ENCODE data around the gene IGSF3.
"Not testable (repeated sequence)": the region's sequence is repeated elsewhere in the genome, so short reads cannot be mapped to it uniquely, and the experiment has no call there.

IGSF3 gene

DNA sequence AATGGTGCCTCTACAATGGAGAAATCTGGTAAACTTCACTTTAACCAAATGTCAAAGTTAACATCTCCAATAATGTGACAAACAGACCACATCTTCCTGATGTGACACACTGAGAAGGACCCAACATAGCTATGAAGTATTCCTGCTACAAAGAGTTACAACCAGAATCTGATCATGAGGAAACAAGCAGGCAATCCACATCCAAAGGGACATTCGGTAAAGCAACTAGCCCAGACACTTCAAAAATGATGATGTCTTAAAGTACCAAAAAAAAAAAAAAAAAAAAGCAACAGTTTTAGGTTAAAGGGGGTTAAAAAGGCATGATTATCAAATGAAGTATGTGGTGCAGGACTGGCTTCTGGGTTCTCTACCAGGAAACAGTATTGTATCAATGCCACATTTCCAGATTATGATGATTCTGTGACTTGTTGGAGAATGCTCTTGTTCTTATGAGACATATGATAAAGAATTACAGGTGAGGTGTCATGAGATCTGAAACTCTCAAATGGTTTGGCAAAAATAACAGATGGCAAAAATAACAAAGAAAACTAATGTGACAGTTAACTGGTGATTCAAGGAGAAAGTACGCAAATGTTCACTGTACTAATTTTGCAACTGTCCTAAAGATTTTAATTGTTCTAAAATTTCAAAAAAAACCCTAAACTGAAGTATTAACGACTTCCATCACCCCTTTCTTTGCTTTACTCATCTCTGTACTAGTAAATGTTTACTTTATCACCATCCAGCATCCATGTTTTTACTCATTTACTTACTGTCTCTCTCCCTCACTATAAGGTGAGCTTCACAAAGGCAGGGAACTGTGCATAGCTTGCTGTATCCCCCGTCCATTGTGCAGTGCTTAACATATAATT is 99.5 kb downstream of the IGSF3 start:
- 97% methylated on average over 2 of the region's 4 CpGs for WGBS

DNA sequence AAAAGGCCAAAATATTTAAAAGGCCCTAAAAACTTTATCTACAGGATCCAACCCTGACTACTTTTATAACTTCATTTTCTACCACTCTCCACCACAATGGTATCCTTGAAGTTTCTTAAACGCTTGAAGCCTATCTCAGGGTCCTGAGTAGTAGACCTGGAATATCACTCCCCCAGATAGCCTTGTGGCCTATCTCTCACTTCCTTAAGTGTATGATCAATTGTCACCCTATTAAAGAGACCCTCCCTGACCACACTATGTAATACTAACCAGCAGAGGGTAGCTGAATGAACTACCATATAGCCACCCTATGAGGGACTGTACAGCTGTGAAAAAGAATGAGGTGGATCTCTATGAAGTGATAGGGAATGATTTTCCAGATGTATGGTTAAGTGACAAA is 102.3 kb downstream of the IGSF3 start:
- Histone ChIP-seq H4K8ac (ENCODE audit: low read length) (no peak overlapping the region), H3K79me1 (replicated peaks; ENCODE audit: low read length, poor library complexity, severe bottlenecking) (peaks cover 21% of the 10 kb centered on the region), H2BK5ac (ENCODE audit: low read depth, low read length, poor library complexity, severe bottlenecking) (no peak overlapping the region), H2AFZ (ENCODE audit: low read depth, low read length) (no peak overlapping the region), H2BK120ac (ENCODE audit: low read depth, low read length) (no peak overlapping the region), H2BK15ac (ENCODE audit: low read depth, poor library complexity, severe bottlenecking) (no peak overlapping the region), H3K23ac (ENCODE audit: low read length in 2 of 2) (no peak overlapping the region), H2AK5ac (ENCODE audit: low read length, severe bottlenecking) (no peak overlapping the region), H4K91ac (ENCODE audit: low read length) (no peak overlapping the region), H3K27ac (ENCODE audit: low read length, poor library complexity, severe bottlenecking) (no peak overlapping the region), H3K36me3 (ENCODE audit: control insufficient read depth in 1 of 2, insufficient read depth in 2 of 2, low read depth in 1 of 2, low read length in 2 of 2) (peaks cover 0 to 3% of the 10 kb centered on the region in 2 experiments), H3K14ac (ENCODE audit: low read length in 2 of 2) (no peak overlapping the region), H3K27me3 (ENCODE audit: control insufficient read depth in 1 of 2, insufficient read depth in 1 of 2, low read length in 2 of 2) (no peaks in the 10 kb centered on the region), H3K4me1 (ENCODE audit: control insufficient read depth, insufficient read depth, low read depth, low read length) (peaks cover 7% of the 10 kb centered on the region), H3K4me2 (ENCODE audit: low read length, poor library complexity, severe bottlenecking) (no peak overlapping the region), H2BK12ac (ENCODE audit: low read length in 2 of 2) (no peak overlapping the region), H3K18ac (ENCODE audit: low read depth in 1 of 2, low read length in 2 of 2) (no peak overlapping the region), H3K4me3 (ENCODE audit: insufficient read depth in 1 of 2, low read depth in 1 of 2, low read length in 2 of 2) (no peak overlapping the region), H3K4ac (ENCODE audit: low read depth in 1 of 2, low read length in 2 of 2) (no peak overlapping the region), H3K9ac (ENCODE audit: low read length) (peak overlapping the region; percentile 9), H3K9me3 (ENCODE audit: control insufficient read depth, low read length) (no peaks in the 10 kb centered on the region)
- DNase-seq, result no peak
- WGBS, result 97% methylated on average over 1 of the region's 1 CpG

More for the DNA sequence above, 99.5 kb downstream of the IGSF3 start:
- Histone ChIP-seq H3K23ac (ENCODE audit: low read length in 2 of 2) (no peak overlapping the region), H3K4me3 (ENCODE audit: insufficient read depth in 1 of 2, low read depth in 1 of 2, low read length in 2 of 2) (no peak overlapping the region), H4K91ac (ENCODE audit: low read length) (no peak overlapping the region), H2AK5ac (ENCODE audit: low read length, severe bottlenecking) (no peak overlapping the region), H2BK5ac (ENCODE audit: low read depth, low read length, poor library complexity, severe bottlenecking) (no peak overlapping the region), H3K4me2 (ENCODE audit: low read length, poor library complexity, severe bottlenecking) (no peak overlapping the region), H3K27ac (ENCODE audit: low read length, poor library complexity, severe bottlenecking) (no peak overlapping the region), H4K8ac (ENCODE audit: low read length) (no peak overlapping the region), H2BK120ac (ENCODE audit: low read depth, low read length) (no peak overlapping the region), H3K79me1 (replicated peaks; ENCODE audit: low read length, poor library complexity, severe bottlenecking) (peaks cover 19% of the 10 kb centered on the region), H3K4ac (ENCODE audit: low read depth in 1 of 2, low read length in 2 of 2) (no peak overlapping the region), H3K4me1 (ENCODE audit: control insufficient read depth, insufficient read depth, low read depth, low read length) (peaks cover 15% of the 10 kb centered on the region), H3K9ac (ENCODE audit: low read length) (no peak overlapping the region), H2BK15ac (ENCODE audit: low read depth, poor library complexity, severe bottlenecking) (no peak overlapping the region), H3K9me3 (ENCODE audit: control insufficient read depth, low read length) (no peaks in the 10 kb centered on the region), H3K27me3 (ENCODE audit: control insufficient read depth in 1 of 2, insufficient read depth in 1 of 2, low read length in 2 of 2) (no peaks in the 10 kb centered on the region), H3K36me3 (ENCODE audit: control insufficient read depth in 1 of 2, insufficient read depth in 2 of 2, low read depth in 1 of 2, low read length in 2 of 2) (peaks cover 0 to 2% of the 10 kb centered on the region in 2 experiments), H3K18ac (ENCODE audit: low read depth in 1 of 2, low read length in 2 of 2) (no peak overlapping the region), H2BK12ac (ENCODE audit: low read length in 2 of 2) (no peak overlapping the region), H3K14ac (ENCODE audit: low read length in 2 of 2) (no peak overlapping the region), H2AFZ (ENCODE audit: low read depth, low read length) (no peak overlapping the region)
- no peak for DNase-seq

DNA sequence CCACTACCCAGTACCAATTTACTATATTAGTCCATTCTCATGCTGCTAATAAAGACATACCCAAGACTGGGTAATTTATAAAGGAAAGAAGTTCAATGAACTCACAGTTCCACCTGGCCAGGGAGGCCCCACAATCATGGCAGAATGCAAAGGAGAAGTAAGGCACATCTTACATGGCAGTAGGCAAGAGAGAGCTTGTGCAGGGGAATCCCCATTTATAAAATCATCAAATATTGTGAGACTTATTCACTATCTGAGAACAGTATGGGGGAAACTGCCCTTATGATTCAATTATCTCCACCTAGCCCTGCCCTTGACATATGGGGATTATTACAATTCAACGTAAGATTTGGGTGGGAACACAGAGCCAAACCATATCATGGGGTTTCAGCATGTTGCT is 103.1 kb downstream of the IGSF3 start:
- Histone ChIP-seq H3K4me1 (ENCODE audit: control insufficient read depth, insufficient read depth, low read depth, low read length) (peaks cover 1% of the 10 kb centered on the region), H3K27ac (ENCODE audit: low read length, poor library complexity, severe bottlenecking) (no peak overlapping the region), H2BK120ac (ENCODE audit: low read depth, low read length) (no peak overlapping the region), H3K18ac (ENCODE audit: low read depth in 1 of 2, low read length in 2 of 2) (no peak overlapping the region), H3K23ac (ENCODE audit: low read length in 2 of 2) (no peak overlapping the region), H2AK5ac (ENCODE audit: low read length, severe bottlenecking) (no peak overlapping the region), H3K79me1 (replicated peaks; ENCODE audit: low read length, poor library complexity, severe bottlenecking) (peaks cover 18% of the 10 kb centered on the region), H3K27me3 (ENCODE audit: control insufficient read depth in 1 of 2, insufficient read depth in 1 of 2, low read length in 2 of 2) (no peaks in the 10 kb centered on the region), H3K14ac (ENCODE audit: low read length in 2 of 2) (no peak overlapping the region), H3K9ac (ENCODE audit: low read length) (no peak overlapping the region), H4K91ac (ENCODE audit: low read length) (no peak overlapping the region), H3K4me3 (ENCODE audit: insufficient read depth in 1 of 2, low read depth in 1 of 2, low read length in 2 of 2) (no peak overlapping the region), H3K36me3 (ENCODE audit: control insufficient read depth in 1 of 2, insufficient read depth in 2 of 2, low read depth in 1 of 2, low read length in 2 of 2) (peaks cover 0 to 3% of the 10 kb centered on the region in 2 experiments), H3K4me2 (ENCODE audit: low read length, poor library complexity, severe bottlenecking) (no peak overlapping the region), H2BK12ac (ENCODE audit: low read length in 2 of 2) (no peak overlapping the region), H2BK5ac (ENCODE audit: low read depth, low read length, poor library complexity, severe bottlenecking) (no peak overlapping the region), H3K9me3 (ENCODE audit: control insufficient read depth, low read length) (no peaks in the 10 kb centered on the region), H2BK15ac (ENCODE audit: low read depth, poor library complexity, severe bottlenecking) (no peak overlapping the region), H2AFZ (ENCODE audit: low read depth, low read length) (no peak overlapping the region), H4K8ac (ENCODE audit: low read length) (no peak overlapping the region), H3K4ac (ENCODE audit: low read depth in 1 of 2, low read length in 2 of 2) (no peak overlapping the region)
- 100% methylated on average over 1 of the region's 1 CpG for WGBS
- no peak for DNase-seq

DNA sequence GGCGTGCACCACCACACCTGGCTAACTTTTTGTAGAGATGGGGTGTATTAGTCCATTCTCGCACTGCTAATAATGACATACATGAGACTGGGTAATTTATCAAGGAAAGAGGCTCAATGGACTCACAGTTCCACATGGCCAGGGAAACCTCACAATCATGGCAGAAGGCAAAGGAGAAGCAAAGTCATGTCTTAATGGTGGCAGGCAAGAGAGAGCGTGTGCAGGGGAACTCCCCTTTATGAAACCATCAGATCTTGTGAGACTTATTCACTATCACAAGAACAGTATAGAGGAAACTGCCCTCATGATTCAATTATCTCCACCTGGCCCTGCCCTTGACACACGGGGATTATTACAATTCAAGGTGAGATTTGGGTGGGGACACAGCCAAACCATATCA is 105.1 kb downstream of the IGSF3 start:
- not testable (repeated sequence) for H3K9me3 ChIP-seq (ENCODE audit: control insufficient read depth, low read length); H2AFZ ChIP-seq (ENCODE audit: low read depth, low read length); H2AK5ac ChIP-seq (ENCODE audit: low read length, severe bottlenecking); H3K14ac ChIP-seq (ENCODE audit: low read length in 2 of 2); H3K36me3 ChIP-seq (ENCODE audit: control insufficient read depth in 1 of 2, insufficient read depth in 2 of 2, low read depth in 1 of 2, low read length in 2 of 2); H3K4me1 ChIP-seq (ENCODE audit: control insufficient read depth, insufficient read depth, low read depth, low read length); H3K4ac ChIP-seq (ENCODE audit: low read depth in 1 of 2, low read length in 2 of 2); H2BK5ac ChIP-seq (ENCODE audit: low read depth, low read length, poor library complexity, severe bottlenecking); H3K4me2 ChIP-seq (ENCODE audit: low read length, poor library complexity, severe bottlenecking); H2BK15ac ChIP-seq (ENCODE audit: low read depth, poor library complexity, severe bottlenecking); H3K18ac ChIP-seq (ENCODE audit: low read depth in 1 of 2, low read length in 2 of 2); H3K4me3 ChIP-seq (ENCODE audit: insufficient read depth in 1 of 2, low read depth in 1 of 2, low read length in 2 of 2); H2BK120ac ChIP-seq (ENCODE audit: low read depth, low read length); H3K27ac ChIP-seq (ENCODE audit: low read length, poor library complexity, severe bottlenecking); H4K91ac ChIP-seq (ENCODE audit: low read length); H2BK12ac ChIP-seq (ENCODE audit: low read length in 2 of 2); H3K23ac ChIP-seq (ENCODE audit: low read length in 2 of 2); DNase-seq; H3K9ac ChIP-seq (ENCODE audit: low read length); H4K8ac ChIP-seq (ENCODE audit: low read length); H3K27me3 ChIP-seq (ENCODE audit: control insufficient read depth in 1 of 2, insufficient read depth in 1 of 2, low read length in 2 of 2)
- 92% methylated on average over 4 of the region's 4 CpGs for WGBS
- H3K79me1 ChIP-seq (replicated peaks; ENCODE audit: low read length, poor library complexity, severe bottlenecking), result peaks cover 24% of the 10 kb centered on the region
